HEK293T (cell line): Measurements from ENCODE around the gene GOPC.
"Not testable (repeated sequence)": the region's sequence is repeated elsewhere in the genome, so short reads cannot be mapped to it uniquely, and the experiment has no call there.

Experiments used
- CTCF ChIA-PET: fragments of 350-600 bp; formaldehyde crosslinking; extraction: SDS; loops from one replicate; lab custom pipeline; 2021; ENCODE audit warnings: antibody characterized with exemption, inconsistent platforms; lab: Yijun Ruan, JAX
- POLR2A ChIA-PET: fragments of 350-600 bp; formaldehyde crosslinking; extraction: SDS; loops from one replicate; lab custom pipeline; 2020; ENCODE audit warnings: antibody characterized with exemption, inconsistent platforms; lab: Yijun Ruan, JAX
- DNase-seq: peaks from one replicate; pipeline ENCODE4 v3.0.0; 2012; ENCODE audit warnings: mixed read lengths; ENCODE audit errors: extremely low spot score
- ARNT ChIP-seq: fragments of 450-650 bp; IDR thresholded peaks from 2 replicates; pipeline ENCODE4 v1.6.1; 2017; ENCODE audit warnings: mild to moderate bottlenecking
- BHLHE40 ChIP-seq: fragments of 450-650 bp; IDR thresholded peaks from 2 replicates; pipeline ENCODE4 v1.6.1; 2016; ENCODE audit warnings: mild to moderate bottlenecking, moderate library complexity, borderline replicate concordance
- CTBP1 ChIP-seq: fragments of 450-650 bp; IDR thresholded peaks from 2 replicates; pipeline ENCODE4 v1.6.1; 2016; ENCODE audit warnings: borderline replicate concordance
- ELF4 ChIP-seq: fragments of 450-650 bp; IDR thresholded peaks from 2 replicates; pipeline ENCODE4 v1.6.1; 2017; ENCODE audit warnings: antibody characterized with exemption
- FOXA1 ChIP-seq: fragments of 450-650 bp; IDR thresholded peaks from 2 replicates; pipeline ENCODE4 v1.6.1; 2016; ENCODE audit warnings: mild to moderate bottlenecking
- FOXK2 ChIP-seq: fragments of 450-650 bp; IDR thresholded peaks from 2 replicates; pipeline ENCODE4 v1.6.1; 2016; ENCODE audit warnings: mild to moderate bottlenecking
- FOXM1 ChIP-seq: fragments of 450-650 bp; IDR thresholded peaks from 2 replicates; pipeline ENCODE4 v1.6.1; 2017; ENCODE audit warnings: mild to moderate bottlenecking, borderline replicate concordance
- HDGF ChIP-seq: fragments of 450-650 bp; IDR thresholded peaks from 2 replicates; pipeline ENCODE4 v1.6.1; 2017; ENCODE audit warnings: antibody characterized with exemption, borderline replicate concordance
- L3MBTL2 ChIP-seq: fragments of 450-650 bp; conservative IDR thresholded peaks from 2 replicates; pipeline ENCODE4 v1.6.1; 2016; ENCODE audit warnings: mild to moderate bottlenecking
- LEF1 ChIP-seq: fragments of 450-650 bp; IDR thresholded peaks from 2 replicates; pipeline ENCODE4 v1.6.1; 2017; ENCODE audit warnings: mild to moderate bottlenecking, borderline replicate concordance
- NFRKB ChIP-seq: fragments of 450-650 bp; IDR thresholded peaks from 2 replicates; pipeline ENCODE4 v1.6.1; 2016; ENCODE audit warnings: mild to moderate bottlenecking, moderate library complexity
- PKNOX1 ChIP-seq: fragments of 450-650 bp; IDR thresholded peaks from 2 replicates; pipeline ENCODE4 v1.6.1; 2016
- SP1 ChIP-seq: fragments of 450-650 bp; IDR thresholded peaks from 2 replicates; pipeline ENCODE4 v1.6.1; 2017
- SUZ12 ChIP-seq: fragments of 450-650 bp; IDR thresholded peaks from 2 replicates; pipeline ENCODE4 v1.6.1; 2016; ENCODE audit warnings: mild to moderate bottlenecking
- TARDBP ChIP-seq: fragments of 450-650 bp; IDR thresholded peaks from 2 replicates; pipeline ENCODE4 v1.6.1; 2016
- ZNF384 ChIP-seq: fragments of 450-650 bp; IDR thresholded peaks from 2 replicates; pipeline ENCODE4 v1.6.1; 2016

GOPC gene

GRCh38 chr6:117602151-117602898 is at the start of gene GOPC:
GOPC (minus strand) TSS chr6:117602511; CDS start chr6:117602288, 223 bp downstream.
- CTCF ChIA-PET = interaction anchor here (1.1 kb wide), 1 partner anchor 169 kb away, joined by 3 read pairs; no protein-coding TSS in a partner anchor
- peak; percentile 99 for DNase-seq
- POLR2A ChIA-PET = interaction anchor here (0.6 to 2.5 kb wide), 22 partner anchors 9 to 679 kb away, joined by 3 to 14 read pairs (median 4); partner anchors contain the start of gene ROS1
- peak; percentile 93 for TF ChIP-seq PKNOX1
- peak; percentile 54; the same call in 1 of the 2 replicates for TF ChIP-seq FOXM1
- TF ChIP-seq L3MBTL2 = peak; percentile 97
- TF ChIP-seq SP1 = no peak

DNA sequence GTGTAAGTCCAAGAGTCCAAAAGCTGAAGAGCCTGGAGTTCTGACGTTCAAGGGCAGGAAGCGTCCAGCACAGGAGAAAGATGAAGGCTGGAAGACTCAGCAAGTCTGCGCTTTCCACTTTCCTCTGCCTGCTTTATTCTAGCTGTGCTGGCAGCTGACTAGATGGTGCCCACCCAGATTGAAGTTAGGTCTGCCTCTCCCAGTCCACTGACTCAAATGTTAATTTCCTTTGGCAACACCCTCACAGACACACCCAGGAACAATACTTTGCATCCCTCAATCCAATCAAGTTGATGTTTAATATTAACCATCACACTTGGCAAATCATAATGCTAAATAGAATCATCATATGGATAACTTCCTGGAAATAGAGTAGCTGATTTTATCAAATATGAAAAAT is 49.7 kb upstream of the GOPC start:
- DNase-seq, POLR2A ChIA-PET, CTCF ChIA-PET: not testable (repeated sequence)

DNA sequence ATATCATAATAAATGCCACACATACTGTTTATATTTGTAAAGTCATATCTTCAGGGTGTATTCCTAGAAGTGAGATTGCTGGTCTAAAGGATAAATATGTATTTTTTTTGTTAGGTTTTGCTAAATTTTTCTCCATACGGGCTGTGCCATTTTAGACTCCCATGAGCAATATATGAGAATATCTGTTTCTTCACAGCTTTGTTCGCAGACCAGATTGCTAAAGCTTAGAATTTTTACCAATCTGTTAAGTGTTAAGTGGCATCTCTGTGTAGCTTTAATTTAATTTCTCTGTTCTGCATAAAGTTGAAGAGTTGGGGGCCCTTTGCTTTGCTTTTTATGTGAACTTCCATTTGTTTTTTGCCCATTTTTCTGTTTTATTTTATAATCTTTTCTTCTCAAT is 40.7 kb upstream of the GOPC start:
- DNase-seq = no peak
- ChIA-PET CTCF (no interaction called here), POLR2A (no interaction called here)
- TF ChIP-seq CTBP1 = no peak
- no peak for TF ChIP-seq BHLHE40
- TF ChIP-seq FOXA1 = no peak
- TF ChIP-seq ZNF384 = no peak
- TF ChIP-seq FOXM1 = no peak
- TF ChIP-seq ELF4 = no peak
- TF ChIP-seq NFRKB = no peak
- no peak for TF ChIP-seq FOXK2
- no peak for TF ChIP-seq HDGF
- no peak for TF ChIP-seq SUZ12
- no peak for TF ChIP-seq PKNOX1
- no peak for TF ChIP-seq ARNT
- no peak for TF ChIP-seq TARDBP
- TF ChIP-seq SP1 = no peak
- no peak for TF ChIP-seq L3MBTL2
- TF ChIP-seq LEF1 = no peak

DNA sequence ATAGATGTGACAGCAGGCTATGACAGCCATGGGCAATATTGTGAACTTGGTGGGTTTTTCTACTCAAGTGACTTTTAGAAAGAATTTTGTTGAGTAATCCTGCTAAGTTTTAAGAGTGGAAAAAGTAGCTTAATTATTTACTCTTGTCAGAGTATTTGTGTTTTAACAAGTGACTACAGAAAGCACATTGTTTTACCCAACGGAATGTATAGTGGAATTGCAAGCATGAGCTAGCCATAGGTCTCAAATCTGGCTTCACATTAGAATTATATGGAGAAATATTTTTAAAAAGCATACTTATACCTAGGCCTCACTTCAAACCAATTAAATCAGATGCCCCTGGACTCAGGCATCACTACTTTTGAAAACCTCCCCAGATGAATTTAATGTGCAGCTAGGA is 35.5 kb upstream of the GOPC start:
- ChIA-PET POLR2A (no interaction called here), CTCF (no interaction called here)
- DNase-seq = no peak
- TF ChIP-seq BHLHE40 (no peak), SP1 (no peak), ELF4 (no peak), HDGF (no peak), FOXK2 (no peak), ARNT (no peak), SUZ12 (no peak), CTBP1 (no peak), ZNF384 (no peak), LEF1 (no peak), FOXA1 (no peak), FOXM1 (no peak), NFRKB (no peak), PKNOX1 (no peak), L3MBTL2 (no peak), TARDBP (no peak)

GRCh38 chr6:117629119-117629660 is 26.9 kb upstream of the GOPC start:
- TF ChIP-seq SUZ12 (no peak), LEF1 (no peak), TARDBP (no peak), FOXK2 (no peak), HDGF (no peak), ZNF384 (no peak), FOXM1 (no peak), CTBP1 (no peak), PKNOX1 (no peak), L3MBTL2 (no peak), NFRKB (no peak), ELF4 (no peak), ARNT (no peak), SP1 (no peak), BHLHE40 (no peak), FOXA1 (no peak)
- DNase-seq = no peak
- ChIA-PET POLR2A (no interaction called here), CTCF (no interaction called here)

- no peak for DNase-seq
- ChIA-PET CTCF (no interaction called here), POLR2A (no interaction called here)
- TF ChIP-seq TARDBP = no peak
- TF ChIP-seq LEF1 = no peak
- TF ChIP-seq SP1 = no peak
- TF ChIP-seq FOXA1 = no peak
- no peak for TF ChIP-seq PKNOX1
- TF ChIP-seq HDGF = no peak
Observed at GRCh38 chr6:117627533-117627932, 25.2 kb upstream of the GOPC start.
